GM21717 (cell line): Measurements from ENCODE around the gene GALNT5.
"Not testable (repeated sequence)": the region's sequence is repeated elsewhere in the genome, so short reads cannot be mapped to it uniquely, and the experiment has no call there.

ENCODE experiments used
- ATAC-seq: cut with Tn5 transposase; IDR thresholded peaks from one replicate; pipeline ENCODE4 v1.9.1; 2021; ENCODE audit warnings: mild to moderate bottlenecking, moderate library complexity; ENCODE audit not compliant: unreplicated experiment

Gene GALNT5

GRCh38 chr2:157324331-157324843 lies 66.9 kb downstream of the GALNT5 start:
- no peak for ATAC-seq

- no peak for ATAC-seq
Observed at GRCh38 chr2:157325786-157326185, 68.3 kb downstream of the GALNT5 start, which contains the start of gene ERMN. Gene ERMN (minus strand): TSS chr2:157325824. CDS start chr2:157325642, 182 bp downstream.

GRCh38 chr2:157326698-157327097 lies 69.2 kb downstream of the GALNT5 start:
- ATAC-seq = no peak

GRCh38 chr2:157327200-157327599 lies 69.7 kb downstream of the GALNT5 start:
- ATAC-seq = peak; percentile 7

GRCh38 chr2:157327621-157328500 lies 70.4 kb downstream of the GALNT5 start:
- ATAC-seq = peak; percentile 99

- ATAC-seq = no peak
Observed at GRCh38 chr2:157329524-157329923, 72.0 kb downstream of the GALNT5 start.

GRCh38 chr2:157333304-157334047 lies 76.0 kb downstream of the GALNT5 start:
- ATAC-seq = no peak

- ATAC-seq = no peak
Observed at GRCh38 chr2:157334335-157334734, 76.8 kb downstream of the GALNT5 start.

- no peak for ATAC-seq
Observed at GRCh38 chr2:157334797-157335196, 77.3 kb downstream of the GALNT5 start.

- peak; percentile 73 for ATAC-seq
Observed at GRCh38 chr2:157336137-157337010, 78.9 kb downstream of the GALNT5 start.

- ATAC-seq = no peak
Observed at GRCh38 chr2:157337978-157338377, 80.5 kb downstream of the GALNT5 start.

- no peak for ATAC-seq
Observed at GRCh38 chr2:157339965-157340655, 82.6 kb downstream of the GALNT5 start.

GRCh38 chr2:157341381-157341780 lies 83.9 kb downstream of the GALNT5 start:
- ATAC-seq = not testable (repeated sequence)

GRCh38 chr2:157345647-157346389 lies 88.3 kb downstream of the GALNT5 start:
- ATAC-seq = no peak

GRCh38 chr2:157348291-157348921 lies 90.9 kb downstream of the GALNT5 start:
- no peak for ATAC-seq

- no peak for ATAC-seq
Observed at GRCh38 chr2:157349949-157350515, 92.5 kb downstream of the GALNT5 start.

- no peak for ATAC-seq
Observed at GRCh38 chr2:157355618-157356017, 98.1 kb downstream of the GALNT5 start.

- no peak for ATAC-seq
Observed at GRCh38 chr2:157359628-157360027, 102.1 kb downstream of the GALNT5 start.

GRCh38 chr2:157361526-157361925 lies 104.0 kb downstream of the GALNT5 start:
- ATAC-seq = no peak
